ENCODE measurements around the gene AXIN1. TPM values are rescaled to one million over a fixed set of nuclear protein-coding genes. Genes with fewer than 3 reads are reported as not detected.
A peak's percentile ranks its signal among the peaks of the same experiment; 100 is the strongest.

Gene AXIN1, protein sequence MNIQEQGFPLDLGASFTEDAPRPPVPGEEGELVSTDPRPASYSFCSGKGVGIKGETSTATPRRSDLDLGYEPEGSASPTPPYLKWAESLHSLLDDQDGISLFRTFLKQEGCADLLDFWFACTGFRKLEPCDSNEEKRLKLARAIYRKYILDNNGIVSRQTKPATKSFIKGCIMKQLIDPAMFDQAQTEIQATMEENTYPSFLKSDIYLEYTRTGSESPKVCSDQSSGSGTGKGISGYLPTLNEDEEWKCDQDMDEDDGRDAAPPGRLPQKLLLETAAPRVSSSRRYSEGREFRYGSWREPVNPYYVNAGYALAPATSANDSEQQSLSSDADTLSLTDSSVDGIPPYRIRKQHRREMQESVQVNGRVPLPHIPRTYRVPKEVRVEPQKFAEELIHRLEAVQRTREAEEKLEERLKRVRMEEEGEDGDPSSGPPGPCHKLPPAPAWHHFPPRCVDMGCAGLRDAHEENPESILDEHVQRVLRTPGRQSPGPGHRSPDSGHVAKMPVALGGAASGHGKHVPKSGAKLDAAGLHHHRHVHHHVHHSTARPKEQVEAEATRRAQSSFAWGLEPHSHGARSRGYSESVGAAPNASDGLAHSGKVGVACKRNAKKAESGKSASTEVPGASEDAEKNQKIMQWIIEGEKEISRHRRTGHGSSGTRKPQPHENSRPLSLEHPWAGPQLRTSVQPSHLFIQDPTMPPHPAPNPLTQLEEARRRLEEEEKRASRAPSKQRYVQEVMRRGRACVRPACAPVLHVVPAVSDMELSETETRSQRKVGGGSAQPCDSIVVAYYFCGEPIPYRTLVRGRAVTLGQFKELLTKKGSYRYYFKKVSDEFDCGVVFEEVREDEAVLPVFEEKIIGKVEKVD
- 21.0 and 21.8 TPM in 2 replicates for total RNA-seq (2012; rRNA removed)

DNA sequence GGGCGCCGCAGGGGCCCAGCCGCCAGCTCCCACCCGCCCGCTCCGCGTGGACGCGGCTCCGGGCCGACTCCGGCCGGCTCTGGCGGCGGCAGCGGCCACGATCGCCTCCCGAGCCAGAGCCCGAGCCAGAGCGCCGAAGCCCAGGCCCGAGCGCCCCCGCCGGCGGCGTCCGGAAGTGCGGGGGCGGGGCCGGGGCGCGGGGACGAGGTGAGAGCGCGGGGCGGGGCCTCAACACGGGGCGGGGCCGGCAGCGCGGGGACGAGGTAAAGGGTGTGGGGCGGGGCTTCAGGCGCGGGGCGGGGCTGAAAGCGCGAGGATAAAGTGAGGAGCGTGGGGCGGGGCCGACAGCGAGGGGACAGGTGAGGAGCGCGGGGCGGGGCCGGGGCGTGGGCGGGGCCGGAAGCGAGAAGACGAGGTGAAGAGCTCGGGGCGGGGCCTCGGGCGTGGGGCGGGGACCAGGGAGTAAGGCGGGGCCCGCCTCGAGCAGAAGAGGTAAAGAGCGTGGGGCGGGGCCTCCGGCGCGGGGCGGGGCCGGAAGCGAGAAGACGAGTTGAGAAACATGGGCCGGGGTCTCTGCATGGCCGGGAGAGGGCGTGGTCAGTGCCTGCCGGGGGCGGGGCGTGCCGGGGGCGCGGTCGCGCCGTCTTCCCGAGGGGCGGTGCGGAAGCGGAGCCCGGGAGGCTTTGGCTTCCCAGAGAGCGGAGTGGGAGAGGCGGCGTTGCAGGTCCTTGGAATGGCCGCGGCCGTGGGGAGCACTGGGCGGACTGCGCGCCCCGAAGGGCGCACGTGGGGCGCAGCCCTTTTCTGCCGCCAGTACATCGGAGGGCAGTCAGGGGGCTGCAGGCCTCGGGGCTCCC, at the start of gene AXIN1:
Gene AXIN1, minus strand, starts transcription at position 177 of the 857 bp plus-strand sequence. CDS start 5,698 bp downstream, outside the sequence.
- Histone ChIP-seq H3K27me3 (ENCODE audit: control insufficient read depth, insufficient read depth, low read length) (no peaks in the 10 kb centered on the region), H3K4me3 (ENCODE audit: low read length) (peak within 1 kb of the TSS; percentile 75), H3K4me2 (ENCODE audit: low read length) (peak within 1 kb of the TSS; percentile 90), H3K9ac (ENCODE audit: low read depth, low read length) (peak within 1 kb of the TSS; percentile 76), H3K4me1 (ENCODE audit: control insufficient read depth, insufficient read depth, low read length) (peaks cover 7% of the 10 kb centered on the region), H3K9me3 (replicated peaks; ENCODE audit: low read length) (no peaks in the 10 kb centered on the region), H3K36me3 (ENCODE audit: insufficient read depth, low read length) (peaks cover 13% of the 10 kb centered on the region)

GRCh38 chr16:401468-402348, 49.2 kb upstream of the AXIN1 start, which contains the start of gene DECR2:
TSS of gene DECR2 (plus strand) at chr16:401885. CDS start at chr16:401964, 79 bp downstream.
- H3K4me2 ChIP-seq (ENCODE audit: low read length) = peak within 1 kb of the TSS; percentile 89
- H3K9ac ChIP-seq (ENCODE audit: low read depth, low read length) = peak within 1 kb of the TSS; percentile 90
- H3K27me3 ChIP-seq (ENCODE audit: control insufficient read depth, insufficient read depth, low read length) = no peaks in the 10 kb centered on the region
- H3K4me3 ChIP-seq (ENCODE audit: low read length) = peak within 1 kb of the TSS; percentile 95
- H3K36me3 ChIP-seq (ENCODE audit: insufficient read depth, low read length) = peaks cover 10% of the 10 kb centered on the region
- no peaks in the 10 kb centered on the region for H3K9me3 ChIP-seq (replicated peaks; ENCODE audit: low read length)
- H3K4me1 ChIP-seq (ENCODE audit: control insufficient read depth, insufficient read depth, low read length) = peaks cover 17% of the 10 kb centered on the region

GRCh38 chr16:400061-400591, 47.6 kb upstream of the AXIN1 start:
- peaks cover 10% of the 10 kb centered on the region for H3K36me3 ChIP-seq (ENCODE audit: insufficient read depth, low read length)
- peak overlapping the region; percentile 88 for H3K4me2 ChIP-seq (ENCODE audit: low read length)
- H3K4me3 ChIP-seq (ENCODE audit: low read length) = no peak overlapping the region
- H3K9me3 ChIP-seq (replicated peaks; ENCODE audit: low read length) = no peaks in the 10 kb centered on the region
- H3K9ac ChIP-seq (ENCODE audit: low read depth, low read length) = peak overlapping the region; percentile 86
- H3K27me3 ChIP-seq (ENCODE audit: control insufficient read depth, insufficient read depth, low read length) = no peaks in the 10 kb centered on the region
- peaks cover 22% of the 10 kb centered on the region for H3K4me1 ChIP-seq (ENCODE audit: control insufficient read depth, insufficient read depth, low read length)

DNA sequence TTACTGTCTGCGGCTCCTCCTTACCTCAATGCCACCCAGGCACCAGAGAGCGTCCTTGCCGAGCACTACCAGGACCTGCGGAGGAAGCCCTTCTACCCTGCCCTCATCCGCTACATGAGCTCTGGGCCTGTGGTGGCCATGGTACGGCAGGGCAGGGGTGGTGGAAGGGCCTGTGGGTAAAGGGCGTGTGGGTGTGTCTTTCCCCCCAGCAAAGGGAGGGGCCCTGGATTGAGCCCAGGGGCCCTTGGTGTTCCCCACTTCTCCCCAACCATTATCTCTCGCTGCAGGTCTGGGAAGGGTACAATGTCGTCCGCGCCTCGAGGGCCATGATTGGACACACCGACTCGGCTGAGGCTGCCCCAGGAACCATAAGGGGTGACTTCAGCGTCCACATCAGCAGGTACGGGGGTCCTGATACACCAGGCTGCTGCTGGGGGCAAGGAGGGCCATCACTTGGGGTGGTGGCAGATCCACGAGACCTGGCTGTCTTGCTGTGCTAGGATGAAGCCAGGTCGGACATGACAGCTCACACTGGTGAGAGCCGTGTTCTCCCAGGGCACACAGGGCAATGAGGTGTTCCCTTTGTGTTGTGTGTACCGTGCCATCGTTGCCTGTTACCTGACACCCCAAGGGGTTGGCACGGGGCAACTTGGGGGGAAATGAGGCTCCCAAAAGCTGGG, 47.0 kb upstream of the AXIN1 start:
- Histone ChIP-seq H3K27me3 (ENCODE audit: control insufficient read depth, insufficient read depth, low read length) (no peaks in the 10 kb centered on the region), H3K9me3 (replicated peaks; ENCODE audit: low read length) (no peaks in the 10 kb centered on the region), H3K36me3 (ENCODE audit: insufficient read depth, low read length) (peaks cover 10% of the 10 kb centered on the region), H3K4me1 (ENCODE audit: control insufficient read depth, insufficient read depth, low read length) (peaks cover 22% of the 10 kb centered on the region), H3K4me3 (ENCODE audit: low read length) (no peak overlapping the region), H3K4me2 (ENCODE audit: low read length) (peak overlapping the region; percentile 88), H3K9ac (ENCODE audit: low read depth, low read length) (no peak overlapping the region)

GRCh38 chr16:398561-399339, 46.2 kb upstream of the AXIN1 start:
- Histone ChIP-seq H3K4me1 (ENCODE audit: control insufficient read depth, insufficient read depth, low read length) (peaks cover 22% of the 10 kb centered on the region), H3K9ac (ENCODE audit: low read depth, low read length) (peak overlapping the region; percentile 26), H3K27me3 (ENCODE audit: control insufficient read depth, insufficient read depth, low read length) (no peaks in the 10 kb centered on the region), H3K4me3 (ENCODE audit: low read length) (no peak overlapping the region), H3K4me2 (ENCODE audit: low read length) (peak overlapping the region; percentile 70), H3K9me3 (replicated peaks; ENCODE audit: low read length) (no peaks in the 10 kb centered on the region), H3K36me3 (ENCODE audit: insufficient read depth, low read length) (peaks cover 10% of the 10 kb centered on the region)

DNA sequence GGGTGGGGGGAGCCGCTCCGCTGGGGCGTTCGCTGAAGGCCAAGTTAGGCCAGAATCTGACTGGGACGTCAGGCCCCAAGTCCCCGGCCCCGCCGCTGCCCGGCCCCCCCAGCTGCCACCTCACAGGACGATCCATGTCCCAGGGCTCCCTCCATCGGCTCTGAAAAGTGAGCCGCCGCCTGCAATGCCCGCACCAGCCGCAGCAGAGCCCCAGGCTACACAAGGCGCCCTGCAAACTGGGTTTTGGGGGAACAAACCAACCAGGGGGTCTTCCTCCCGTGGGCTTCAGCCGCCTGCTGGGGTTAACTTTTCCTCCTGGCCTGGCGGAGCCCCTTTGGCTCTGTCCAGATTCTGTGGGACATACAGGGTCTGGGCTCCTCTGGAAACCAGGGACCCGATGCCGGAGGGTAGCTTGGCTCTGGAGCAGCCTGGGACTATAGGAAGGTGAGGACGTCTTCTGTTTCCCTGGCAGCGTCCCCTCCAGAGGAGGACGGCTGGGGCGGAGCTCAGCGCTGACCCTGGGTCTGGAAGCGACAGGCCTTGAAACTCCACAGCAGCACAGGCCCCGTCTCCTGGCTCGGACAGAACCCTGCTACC, 45.3 kb upstream of the AXIN1 start:
- Histone ChIP-seq H3K9ac (ENCODE audit: low read depth, low read length) (peak overlapping the region; percentile 26), H3K4me3 (ENCODE audit: low read length) (peak overlapping the region; percentile 50), H3K4me2 (ENCODE audit: low read length) (peak overlapping the region; percentile 70), H3K36me3 (ENCODE audit: insufficient read depth, low read length) (peaks cover 10% of the 10 kb centered on the region), H3K4me1 (ENCODE audit: control insufficient read depth, insufficient read depth, low read length) (peaks cover 22% of the 10 kb centered on the region), H3K27me3 (ENCODE audit: control insufficient read depth, insufficient read depth, low read length) (no peaks in the 10 kb centered on the region), H3K9me3 (replicated peaks; ENCODE audit: low read length) (no peaks in the 10 kb centered on the region)

- H3K4me3 ChIP-seq (ENCODE audit: low read length) = peak within 1 kb of the TSS; percentile 91
- H3K9ac ChIP-seq (ENCODE audit: low read depth, low read length) = peak within 1 kb of the TSS; percentile 83
- H3K9me3 ChIP-seq (replicated peaks; ENCODE audit: low read length) = peaks cover 2% of the 10 kb centered on the region
- no peaks in the 10 kb centered on the region for H3K27me3 ChIP-seq (ENCODE audit: control insufficient read depth, insufficient read depth, low read length)
- peaks cover 10% of the 10 kb centered on the region for H3K36me3 ChIP-seq (ENCODE audit: insufficient read depth, low read length)
- peak within 1 kb of the TSS; percentile 90 for H3K4me2 ChIP-seq (ENCODE audit: low read length)
- H3K4me1 ChIP-seq (ENCODE audit: control insufficient read depth, insufficient read depth, low read length) = peaks cover 22% of the 10 kb centered on the region
These were observed 44.7 kb upstream of the AXIN1 start, which contains the start of gene NME4 for GRCh38 chr16:397135-397661. TSS of gene NME4 (plus strand) at chr16:397199. CDS start at chr16:397223, 24 bp downstream.

DNA sequence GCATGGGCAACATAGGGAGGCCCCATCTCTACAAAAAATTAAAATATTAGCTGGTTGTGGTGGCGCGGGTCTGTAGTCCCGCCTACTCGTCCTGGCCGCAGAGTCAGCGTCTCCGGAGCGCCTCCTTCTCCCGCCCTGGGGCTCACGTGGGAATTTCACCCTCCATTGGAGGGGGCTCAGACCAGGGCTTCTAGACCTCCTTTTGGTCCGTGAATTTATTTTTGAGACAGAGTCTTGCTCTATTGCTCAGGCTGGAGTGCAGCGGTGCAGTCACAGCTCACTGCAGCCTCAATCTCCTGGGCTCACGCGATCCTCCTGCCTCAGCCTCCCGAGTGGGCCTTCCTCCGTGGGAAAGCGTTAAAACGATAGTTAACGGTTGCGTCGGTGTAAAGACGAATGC, 44.1 kb upstream of the AXIN1 start:
- H3K4me3 ChIP-seq (ENCODE audit: low read length) = peak overlapping the region; percentile 91
- no peaks in the 10 kb centered on the region for H3K27me3 ChIP-seq (ENCODE audit: control insufficient read depth, insufficient read depth, low read length)
- H3K4me2 ChIP-seq (ENCODE audit: low read length) = peak overlapping the region; percentile 90
- H3K4me1 ChIP-seq (ENCODE audit: control insufficient read depth, insufficient read depth, low read length) = peaks cover 22% of the 10 kb centered on the region
- peaks cover 10% of the 10 kb centered on the region for H3K36me3 ChIP-seq (ENCODE audit: insufficient read depth, low read length)
- peak overlapping the region; percentile 53 for H3K9ac ChIP-seq (ENCODE audit: low read depth, low read length)
- H3K9me3 ChIP-seq (replicated peaks; ENCODE audit: low read length) = peaks cover 5% of the 10 kb centered on the region

DNA sequence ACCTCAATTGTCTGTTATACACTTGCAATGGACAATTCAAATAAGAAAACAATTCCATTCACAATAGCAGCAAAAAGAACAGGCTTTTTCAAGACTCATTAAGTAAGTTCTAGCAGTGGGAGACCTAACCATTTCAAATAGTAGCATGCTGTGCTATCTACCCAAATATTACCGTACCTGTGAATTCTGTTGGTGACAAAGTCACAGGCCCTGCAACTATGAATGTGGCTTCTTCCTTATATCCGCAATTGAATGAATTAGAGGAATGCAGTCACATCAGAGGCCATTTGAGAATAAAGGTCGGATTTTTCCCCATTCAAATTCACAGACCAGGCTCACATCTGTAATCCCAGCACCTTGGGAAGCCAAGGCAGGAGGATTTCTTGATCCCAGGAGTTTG, 43.7 kb upstream of the AXIN1 start:
- H3K4me3 ChIP-seq (ENCODE audit: low read length) = peak overlapping the region; percentile 91
- H3K36me3 ChIP-seq (ENCODE audit: insufficient read depth, low read length) = peaks cover 10% of the 10 kb centered on the region
- peaks cover 5% of the 10 kb centered on the region for H3K9me3 ChIP-seq (replicated peaks; ENCODE audit: low read length)
- H3K9ac ChIP-seq (ENCODE audit: low read depth, low read length) = no peak overlapping the region
- peak overlapping the region; percentile 90 for H3K4me2 ChIP-seq (ENCODE audit: low read length)
- peaks cover 22% of the 10 kb centered on the region for H3K4me1 ChIP-seq (ENCODE audit: control insufficient read depth, insufficient read depth, low read length)
- H3K27me3 ChIP-seq (ENCODE audit: control insufficient read depth, insufficient read depth, low read length) = no peaks in the 10 kb centered on the region
